RPMI8226 (cell line): ENCODE data around the gene BMAL1.
"Not testable (repeated sequence)": the region's sequence is repeated elsewhere in the genome, so short reads cannot be mapped to it uniquely, and the experiment has no call there.

ENCODE experiments used
- DNase-seq: peaks from one replicate; pipeline ENCODE4 v3.0.0-alpha.2; 2015

BMAL1 gene

DNA sequence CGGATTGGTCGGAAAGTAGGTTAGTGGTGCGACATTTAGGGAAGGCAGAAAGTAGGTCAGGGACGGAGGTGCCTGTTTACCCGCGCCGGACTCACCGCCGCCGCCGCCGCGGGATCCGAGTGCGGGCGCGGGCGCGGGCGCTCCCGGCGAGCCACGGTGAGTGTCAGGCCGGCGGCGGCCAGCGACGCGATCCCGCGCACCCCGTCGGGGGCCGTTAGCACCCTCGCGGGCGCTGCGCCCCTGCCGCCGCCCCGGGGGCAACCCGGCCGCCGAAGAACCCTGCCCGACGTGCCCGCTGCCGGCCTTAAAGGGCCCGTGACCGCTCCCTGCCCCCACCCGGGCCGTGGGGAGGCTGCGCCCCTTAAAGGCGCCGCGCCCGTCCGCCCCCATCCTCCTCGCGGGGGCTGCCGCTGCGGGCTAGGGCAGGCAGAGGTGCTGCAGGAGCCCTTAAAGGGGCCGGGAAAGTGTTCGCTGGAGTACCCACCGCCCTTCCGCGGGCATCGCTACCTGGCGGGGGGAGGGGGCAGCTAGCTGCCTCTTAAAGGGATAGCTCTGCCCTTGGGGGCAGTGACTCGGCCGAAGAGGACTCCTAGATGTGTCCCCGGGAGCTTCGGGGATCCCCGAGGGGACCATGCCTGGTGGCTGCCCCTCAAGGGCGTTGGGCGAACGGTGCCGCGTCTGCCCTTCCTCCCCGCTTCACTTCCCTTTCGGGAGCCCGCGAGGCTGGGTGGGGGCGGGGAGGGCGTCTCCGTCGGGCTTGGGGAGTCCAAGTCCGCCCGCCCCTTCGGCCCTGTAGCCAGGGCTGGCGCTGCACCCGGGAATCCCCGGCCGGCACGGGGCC is at the start of gene BMAL1:
Gene BMAL1 (plus strand): TSS at position 23 of the 841 bp plus-strand sequence. CDS start 76,519 bp downstream, outside the sequence.
- peak; percentile 48 for DNase-seq

DNA sequence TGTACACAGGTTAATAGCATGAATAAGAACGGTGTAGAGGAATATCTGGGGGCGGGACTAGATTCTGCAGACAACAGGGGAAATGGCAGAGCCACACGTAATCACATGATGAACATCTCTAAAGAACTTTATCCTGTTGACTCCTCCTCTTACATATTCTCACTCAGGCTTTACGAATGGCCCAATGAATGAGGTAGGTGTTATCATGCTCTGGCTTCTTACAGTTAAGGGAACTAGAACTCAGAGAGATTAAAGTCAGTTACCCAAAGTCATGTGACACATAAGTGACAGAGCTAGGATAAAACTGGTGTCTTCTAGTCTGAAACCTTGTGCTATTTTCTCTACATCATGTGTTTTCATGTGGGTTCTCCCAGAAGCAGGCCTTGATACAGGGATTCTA is 49.0 kb upstream of the BMAL1 start:
- no peak for DNase-seq

DNA sequence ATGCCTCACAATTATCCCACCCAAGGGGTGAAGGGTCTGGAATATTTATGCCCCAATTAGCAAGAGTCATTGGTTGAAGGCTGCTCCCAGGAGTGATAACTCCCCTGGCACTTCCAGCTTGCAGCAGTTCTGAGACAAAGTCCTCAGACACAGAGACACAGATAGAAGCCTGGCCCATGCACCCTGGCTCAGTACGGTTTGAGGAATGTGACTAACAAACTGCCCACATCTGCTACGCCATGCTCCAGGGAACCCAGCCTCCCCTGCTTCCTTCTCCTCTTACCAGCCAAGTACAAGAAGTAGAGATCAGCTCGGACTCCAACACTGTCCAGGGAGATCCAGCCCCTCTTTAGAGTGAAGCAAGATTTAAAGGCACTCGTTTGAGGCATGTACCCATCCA is 48.5 kb upstream of the BMAL1 start:
- no peak for DNase-seq

DNA sequence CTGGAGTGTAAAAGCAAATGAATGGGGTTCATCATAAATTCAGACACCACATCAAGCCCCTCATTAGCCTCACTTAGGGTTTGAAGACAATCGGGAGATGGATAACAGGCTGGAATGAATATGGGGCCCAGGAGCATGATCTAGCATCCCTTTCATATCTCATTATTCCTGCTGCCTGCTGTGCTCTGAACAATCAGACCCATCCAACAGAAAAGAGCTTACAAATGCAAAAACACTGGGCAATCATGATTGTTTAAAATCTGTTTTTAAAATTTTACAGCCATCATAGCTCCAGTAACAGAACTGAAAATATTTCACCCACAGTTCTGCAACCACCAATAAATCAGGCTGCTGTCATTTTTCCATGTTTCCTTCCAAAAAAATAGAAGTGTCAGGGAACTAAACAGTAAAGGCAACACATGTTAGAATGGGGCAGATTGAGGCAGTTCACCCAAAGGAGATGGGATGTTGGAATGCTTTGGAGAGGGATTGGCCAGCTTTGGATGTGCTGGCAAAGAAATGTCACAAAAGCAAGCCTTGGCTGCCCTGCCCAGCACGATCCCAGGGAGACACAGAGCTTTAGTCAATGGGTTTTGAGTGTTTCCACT is 47.8 kb upstream of the BMAL1 start:
- DNase-seq: no peak

DNA sequence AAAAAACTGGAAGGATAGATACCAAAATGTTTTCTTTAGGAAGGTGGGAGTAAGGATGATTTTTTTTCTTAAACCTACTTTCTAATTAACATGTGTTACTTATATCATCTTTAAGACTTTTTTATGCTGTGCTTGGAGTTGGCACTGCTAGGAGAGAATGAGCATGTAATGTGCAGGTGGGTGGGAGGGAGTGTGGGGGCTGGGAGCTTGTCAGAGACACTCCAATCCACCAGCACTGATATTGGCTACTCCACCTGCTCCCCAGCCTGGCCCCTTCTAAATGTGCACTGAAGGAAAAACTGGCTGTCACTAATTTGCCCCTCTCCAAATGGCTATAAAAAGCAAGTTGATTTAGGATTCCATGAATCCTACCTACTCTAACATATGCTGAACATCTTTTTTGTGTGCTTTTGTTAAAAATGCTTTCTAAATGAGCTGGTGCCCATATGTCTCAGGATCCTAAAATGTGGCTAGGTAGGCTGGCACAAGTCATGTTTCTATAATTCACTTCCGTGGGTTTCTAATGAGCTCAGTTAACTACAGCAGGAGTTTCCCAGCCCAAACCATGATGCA is 44.3 kb upstream of the BMAL1 start:
- no peak for DNase-seq

DNA sequence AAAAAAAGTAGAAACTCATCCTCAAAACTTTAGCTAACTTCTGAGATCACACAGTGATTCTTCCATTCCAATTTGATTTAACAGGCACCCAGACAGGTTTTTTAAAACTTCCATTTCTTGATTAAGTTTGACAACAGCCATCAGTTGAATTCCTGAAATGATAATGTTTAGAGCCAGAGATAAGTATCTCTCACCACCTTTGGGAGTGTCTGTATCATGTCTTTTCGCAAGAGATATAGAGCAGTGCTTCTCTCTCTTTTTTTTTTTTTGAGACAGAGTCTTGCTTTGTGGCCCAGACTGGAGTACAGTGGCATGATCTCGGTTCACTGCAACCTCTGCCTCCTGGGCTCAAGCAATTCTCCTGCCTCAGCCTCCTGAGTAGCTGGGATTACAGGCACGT is 41.7 kb upstream of the BMAL1 start:
- no peak for DNase-seq

DNA sequence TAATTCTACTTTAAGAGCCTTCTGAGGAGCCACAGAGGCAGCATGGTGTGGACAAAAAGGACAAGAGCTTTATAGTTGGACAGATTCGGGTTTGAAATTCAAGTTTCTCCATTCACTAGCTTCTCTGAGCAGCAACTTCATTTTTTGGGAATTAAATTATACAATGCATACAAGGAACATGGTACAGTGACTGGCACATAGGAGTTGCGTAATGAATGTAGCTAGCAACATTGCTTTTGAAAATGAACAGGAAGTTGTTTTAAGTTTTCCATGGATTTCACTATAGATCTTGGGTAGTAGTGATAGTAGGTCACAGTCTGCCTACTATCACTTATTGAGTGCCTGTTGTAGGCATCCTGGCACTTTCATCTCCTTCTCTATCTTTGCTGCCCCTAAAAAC is 41.0 kb upstream of the BMAL1 start:
- no peak for DNase-seq

DNA sequence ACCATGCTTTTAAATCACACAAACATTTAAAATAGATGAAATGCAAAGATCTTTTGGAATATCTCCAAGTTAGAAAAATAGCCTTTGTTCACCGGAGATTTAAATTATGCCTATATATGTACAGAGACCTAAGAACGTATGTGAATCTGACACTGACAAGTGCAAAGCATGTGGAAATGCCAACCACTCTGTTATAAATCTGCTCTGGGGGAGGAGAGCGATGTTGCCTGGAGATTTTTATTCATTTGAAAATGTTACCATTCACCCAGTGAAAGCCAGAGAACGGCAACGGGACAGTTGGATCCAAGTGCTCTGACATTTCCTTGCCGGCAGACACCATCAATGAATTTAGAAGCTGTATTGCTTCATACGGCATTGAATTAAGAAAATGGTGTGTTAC is 39.8 kb upstream of the BMAL1 start:
- no peak for DNase-seq

DNA sequence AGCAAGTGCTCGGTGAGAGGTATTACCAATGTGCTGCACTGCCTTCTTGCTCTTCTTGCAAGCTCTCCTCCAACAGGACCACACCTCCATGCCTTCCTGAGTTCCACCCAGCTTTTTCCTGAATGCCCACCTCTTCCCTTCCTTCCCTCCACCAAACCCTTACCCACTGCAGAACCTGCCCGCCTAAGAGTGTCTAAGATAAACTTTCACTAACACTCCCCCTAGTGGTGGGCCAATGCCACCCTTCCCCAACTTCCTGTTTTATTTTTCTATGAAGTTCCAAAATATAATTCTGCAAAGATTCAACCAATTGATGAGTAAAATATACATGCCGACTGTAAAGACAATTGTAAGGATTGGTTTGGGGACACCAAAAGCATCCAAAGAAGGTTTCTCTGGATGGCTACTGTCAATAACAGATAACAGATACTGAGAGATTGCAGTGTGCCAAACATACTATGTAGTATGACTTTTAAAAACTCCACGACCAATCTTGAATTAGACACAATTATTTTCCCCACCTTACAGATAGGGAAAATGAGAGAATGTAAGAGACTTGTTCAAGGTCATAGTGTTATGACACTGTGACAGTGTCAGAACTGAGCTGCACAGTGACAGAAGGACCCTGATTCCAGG is 38.6 kb upstream of the BMAL1 start:
- peak; percentile 64 for DNase-seq

DNA sequence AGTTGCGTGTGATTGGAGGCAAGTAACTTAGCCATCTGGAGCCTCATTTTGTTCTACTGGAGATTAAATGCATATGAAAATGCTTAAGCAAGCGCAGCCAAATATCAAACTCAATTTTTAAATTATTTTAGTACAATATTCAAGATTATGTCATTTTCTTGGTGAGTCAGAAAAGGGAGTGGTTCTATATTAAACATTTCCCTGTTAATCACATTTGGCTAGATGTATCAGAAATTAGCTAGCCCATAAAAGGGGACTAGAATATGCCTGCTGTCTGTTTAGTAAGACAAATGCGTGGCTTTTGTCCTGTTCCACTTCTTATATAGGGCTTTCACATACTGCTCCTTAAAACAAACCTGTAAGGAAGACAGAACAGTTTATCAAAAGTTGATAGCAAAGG is 35.0 kb upstream of the BMAL1 start:
- DNase-seq: no peak

DNA sequence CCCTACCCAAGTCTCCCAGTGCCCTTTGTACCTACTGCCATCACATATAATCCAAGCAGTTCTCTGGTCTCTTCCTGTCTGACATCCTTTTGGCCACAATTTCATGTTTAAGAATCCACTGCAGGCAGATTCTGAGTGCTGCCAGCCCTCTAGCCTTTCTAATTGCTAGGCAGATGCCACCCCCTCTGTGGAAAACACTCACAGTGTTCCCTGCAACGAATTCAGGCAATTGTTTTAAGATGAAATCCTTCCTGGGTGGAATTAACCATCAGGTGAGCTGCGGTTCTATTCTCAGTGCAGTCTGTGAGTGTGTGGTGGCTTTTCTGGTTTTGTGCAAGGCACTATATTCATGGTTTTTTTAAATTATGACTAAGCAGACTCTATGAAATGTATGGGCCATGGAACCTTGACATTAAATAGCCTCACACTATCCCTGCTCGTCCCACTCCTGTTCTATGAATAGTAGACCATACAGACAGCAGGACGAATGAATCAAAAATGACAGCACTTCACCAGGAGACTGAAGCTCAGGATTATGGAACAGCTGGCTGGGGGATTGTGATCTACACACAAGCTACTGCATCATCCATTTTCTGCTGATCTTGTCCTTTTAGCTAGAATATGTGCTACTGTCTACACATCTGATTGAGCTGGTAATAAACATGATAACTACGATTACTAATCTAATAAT is 29.8 kb upstream of the BMAL1 start:
- DNase-seq: no peak

DNA sequence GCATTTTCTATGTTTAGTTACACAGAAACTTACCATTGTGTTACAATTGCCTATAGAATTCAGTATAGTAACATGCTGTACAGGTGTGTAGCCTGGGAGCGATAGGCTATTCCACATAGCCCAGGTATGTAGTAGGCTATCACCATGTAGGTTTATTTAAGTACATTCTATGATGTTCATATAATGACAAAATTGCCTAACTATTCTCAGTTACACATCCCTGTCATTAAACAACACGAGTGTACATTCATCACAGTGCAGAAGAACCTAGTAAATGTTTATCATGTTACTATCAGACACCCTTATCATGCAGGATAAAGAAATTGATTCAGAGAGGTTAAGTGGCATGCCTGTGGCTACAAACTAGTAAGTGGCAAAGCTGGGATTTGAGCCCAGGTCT is 28.4 kb upstream of the BMAL1 start:
- DNase-seq: no peak

DNA sequence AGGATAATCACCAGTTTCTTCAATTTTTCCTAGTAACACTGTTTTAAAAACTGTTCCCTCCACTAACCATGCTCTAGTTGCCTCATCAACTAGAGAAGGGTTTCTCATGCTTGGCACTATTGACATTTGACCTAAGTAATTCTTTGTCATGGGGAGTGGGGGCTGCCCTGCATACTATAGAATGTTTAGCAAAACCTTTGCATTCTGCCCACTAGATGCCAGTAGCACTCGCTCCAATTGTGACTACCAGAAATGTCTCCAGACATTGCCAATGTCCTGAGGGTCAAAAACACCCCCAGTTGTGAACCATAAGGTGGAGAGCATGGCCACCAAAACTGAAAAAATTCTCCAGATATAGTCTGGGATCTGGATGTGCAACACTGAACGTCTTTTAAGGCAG is 27.6 kb upstream of the BMAL1 start:
- DNase-seq: peak; percentile 31

DNA sequence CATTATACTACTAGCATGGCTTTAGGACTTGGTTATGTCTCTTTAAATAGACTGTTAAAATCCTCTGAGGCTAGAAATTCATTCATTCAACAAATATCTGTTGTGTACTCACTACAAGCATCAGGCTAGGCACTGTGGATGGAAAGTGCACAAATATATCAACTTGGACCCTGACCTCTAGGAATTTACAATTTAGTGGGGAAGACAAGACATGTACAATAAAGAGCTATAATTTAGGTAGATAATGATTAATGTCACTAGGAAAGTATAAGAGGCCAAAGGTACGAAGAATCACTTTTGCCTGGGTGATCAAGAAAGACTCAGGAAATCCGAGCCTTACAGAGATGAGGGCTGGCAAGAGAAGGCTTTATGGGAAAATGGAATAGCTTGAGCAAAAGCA is 25.6 kb upstream of the BMAL1 start:
- DNase-seq: no peak

DNA sequence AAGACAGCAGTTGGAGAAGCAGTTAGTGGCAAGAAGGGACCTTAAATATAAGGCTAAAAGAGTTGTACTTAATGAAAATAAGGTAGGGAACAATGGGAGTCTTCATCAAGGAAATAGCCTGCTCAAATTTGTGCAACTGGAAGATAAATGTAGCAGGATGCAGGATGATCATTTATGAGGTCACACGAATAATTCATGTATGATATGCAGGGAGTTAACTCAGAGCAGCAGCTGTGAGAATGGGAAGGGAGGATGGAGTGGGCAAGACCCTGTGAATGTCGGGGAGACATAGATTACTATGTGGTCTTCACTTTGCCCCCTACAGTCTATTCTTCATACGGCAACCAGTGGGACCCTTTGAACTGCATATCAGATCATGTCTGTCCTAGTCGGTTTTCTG is 25.2 kb upstream of the BMAL1 start:
- no peak for DNase-seq

DNA sequence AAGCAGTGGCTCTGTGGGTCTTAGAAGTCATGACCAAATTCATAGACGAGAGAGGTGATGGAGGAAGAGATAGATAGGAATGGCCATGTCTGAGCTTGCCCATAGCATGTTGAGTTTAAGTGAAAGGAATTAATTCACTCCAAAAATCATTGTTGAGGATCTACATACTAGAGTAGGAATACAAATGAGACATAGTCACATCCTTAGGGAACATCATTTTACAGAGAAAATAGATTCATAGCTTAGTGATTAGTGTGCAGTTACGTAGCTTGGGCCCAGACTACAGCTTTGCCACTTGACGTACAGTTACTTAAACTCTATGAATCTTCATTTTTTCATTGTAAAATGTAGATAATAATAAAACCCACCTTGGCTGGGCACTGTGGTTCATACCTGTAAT is 21.4 kb upstream of the BMAL1 start:
- DNase-seq: no peak

DNA sequence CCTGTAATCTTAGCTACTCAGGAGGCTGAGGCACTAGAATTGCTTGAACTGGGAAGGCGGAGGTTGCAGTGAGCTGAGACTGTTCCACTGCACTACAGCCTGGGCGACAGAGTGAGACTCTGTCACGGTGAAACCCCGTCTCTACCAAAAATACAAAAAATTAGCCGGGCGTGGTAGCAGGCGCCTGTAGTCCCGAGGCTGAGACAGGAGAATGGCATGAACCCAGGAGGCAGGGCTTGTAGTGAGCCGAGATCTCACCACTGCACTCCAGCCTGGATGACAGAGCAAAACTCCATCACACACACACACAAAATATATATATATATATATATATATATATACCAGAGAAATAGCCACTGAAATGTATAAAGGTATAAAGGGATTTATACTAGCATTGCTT is 19.5 kb upstream of the BMAL1 start:
- DNase-seq: not testable (repeated sequence)

DNA sequence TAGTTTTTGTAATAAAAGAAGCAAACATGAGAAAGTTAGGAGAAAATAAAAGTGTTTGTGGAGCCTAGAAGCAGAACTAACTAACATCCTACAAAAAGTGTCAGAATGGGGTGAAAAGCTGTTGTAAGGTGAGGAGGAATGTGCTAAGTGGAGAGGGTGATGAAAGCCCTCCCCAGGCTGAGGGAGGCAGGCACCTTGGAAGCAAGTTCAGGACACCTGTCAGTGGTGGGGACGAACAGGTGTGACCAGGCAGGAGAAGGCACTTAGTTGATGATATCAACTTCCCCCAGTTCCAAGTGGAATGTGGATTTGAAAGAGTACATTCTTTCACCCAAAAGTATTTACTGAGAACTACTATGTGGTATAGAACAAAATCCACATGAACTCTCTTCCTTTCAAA is 18.7 kb upstream of the BMAL1 start:
- DNase-seq: peak; percentile 17

DNA sequence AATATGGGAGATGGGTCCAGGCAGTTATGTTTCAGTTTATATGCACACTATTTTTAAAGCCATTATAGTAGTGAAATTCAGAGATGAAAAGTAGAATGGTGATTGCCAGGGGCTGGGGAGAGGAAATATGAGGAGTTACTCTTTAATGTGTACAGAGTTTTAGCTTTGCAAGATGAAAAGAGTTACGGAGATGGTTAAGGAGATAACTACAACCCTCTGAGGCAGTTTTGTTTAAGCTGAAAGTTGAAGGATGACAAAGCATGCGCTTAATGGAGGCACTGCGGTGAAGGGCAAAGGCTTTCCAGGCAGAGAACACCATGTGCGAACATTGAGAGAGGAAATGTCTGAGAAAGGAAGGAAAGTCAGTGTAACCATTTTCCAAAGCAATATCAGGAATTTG is 18.2 kb upstream of the BMAL1 start:
- DNase-seq: no peak

DNA sequence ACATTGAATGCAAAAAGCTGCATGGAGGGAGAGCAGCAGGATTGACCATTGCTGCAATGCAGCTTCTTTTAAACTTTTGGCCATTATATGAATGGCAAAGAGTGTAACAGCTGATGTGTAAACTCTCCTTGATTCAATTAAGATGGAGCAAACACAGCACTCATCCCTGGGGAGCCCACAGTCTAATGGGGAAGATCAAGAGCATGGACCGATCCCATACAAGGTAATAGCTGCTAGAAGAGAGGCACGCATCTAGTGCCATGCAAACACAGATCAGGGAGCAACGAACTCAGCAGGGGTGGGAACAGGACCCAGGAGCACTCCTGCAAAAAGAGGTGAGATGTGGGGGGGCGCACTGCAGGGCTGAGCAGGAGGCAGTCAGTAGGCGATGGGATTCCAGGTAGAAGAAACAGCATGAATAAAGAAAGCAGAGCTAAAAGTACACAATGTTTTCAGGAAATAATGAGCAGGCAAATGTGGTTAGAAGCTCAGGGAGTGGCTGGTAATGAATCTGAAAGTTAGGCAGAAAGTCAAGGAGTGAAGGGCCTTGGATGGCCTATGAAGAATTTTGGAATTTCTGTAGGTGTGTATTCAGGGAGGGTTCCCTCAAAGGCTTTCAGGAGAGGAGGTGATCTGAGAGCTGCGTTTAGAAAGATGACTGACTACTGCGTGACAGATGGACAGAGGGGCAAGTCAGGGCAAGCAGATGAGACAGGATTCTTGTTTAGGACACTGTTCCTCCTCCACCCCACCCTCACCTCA is 17.2 kb upstream of the BMAL1 start:
- DNase-seq: no peak

DNA sequence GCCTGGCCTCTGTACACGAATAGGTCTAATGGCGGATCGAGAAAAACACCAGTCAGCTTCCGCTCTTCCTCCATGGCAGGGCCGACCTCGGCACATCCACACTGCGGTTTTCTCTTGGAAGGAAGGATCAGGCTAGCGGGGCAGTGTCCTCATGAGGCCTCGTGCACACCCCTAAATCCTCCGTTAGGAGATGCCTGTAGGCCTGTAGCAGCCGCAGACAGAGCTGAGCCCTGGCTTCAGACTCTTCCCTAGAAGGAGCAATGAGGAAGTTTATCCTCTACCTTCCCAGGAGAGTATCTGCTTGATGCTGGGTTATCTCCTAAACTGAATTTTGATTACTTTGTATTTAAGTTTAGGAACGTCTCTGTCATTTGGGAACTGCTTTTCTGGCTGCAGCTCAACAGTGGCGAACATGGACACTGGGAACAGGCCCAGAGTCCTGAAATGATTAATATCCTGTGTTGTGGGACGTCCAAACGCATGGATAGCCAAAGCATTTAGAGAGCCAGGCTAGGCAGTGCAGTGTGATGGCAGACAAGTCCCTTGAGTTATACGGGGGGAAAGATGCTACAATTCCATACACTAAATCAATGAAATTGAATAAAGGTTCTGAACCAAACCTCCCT is 16.5 kb upstream of the BMAL1 start:
- DNase-seq: no peak

DNA sequence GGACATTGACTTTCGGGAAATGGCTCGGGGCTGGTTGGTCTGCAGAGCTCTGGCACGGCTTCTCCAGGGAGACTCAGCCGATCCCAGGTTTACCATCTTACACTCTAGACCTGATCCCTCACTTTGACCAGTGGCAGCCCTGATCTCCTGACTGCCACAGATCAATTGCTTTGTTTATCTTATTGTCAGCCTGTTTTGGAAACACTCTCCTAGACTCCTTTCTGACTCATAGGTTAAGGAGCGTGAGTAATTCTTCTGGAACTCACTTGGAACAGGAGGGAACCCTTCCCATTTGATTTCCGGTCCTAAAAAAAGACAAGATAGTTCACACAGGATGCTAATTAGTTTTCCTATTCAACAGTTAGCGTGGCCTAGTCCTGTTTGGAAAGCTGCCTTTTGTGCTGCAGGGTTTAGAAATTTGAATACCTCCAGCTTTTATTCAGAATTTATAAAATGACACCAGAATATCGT is 16.0 kb upstream of the BMAL1 start:
- no peak for DNase-seq
